ENCODE measurements around the gene ATP2B2.

Gene ATP2B2

DNA sequence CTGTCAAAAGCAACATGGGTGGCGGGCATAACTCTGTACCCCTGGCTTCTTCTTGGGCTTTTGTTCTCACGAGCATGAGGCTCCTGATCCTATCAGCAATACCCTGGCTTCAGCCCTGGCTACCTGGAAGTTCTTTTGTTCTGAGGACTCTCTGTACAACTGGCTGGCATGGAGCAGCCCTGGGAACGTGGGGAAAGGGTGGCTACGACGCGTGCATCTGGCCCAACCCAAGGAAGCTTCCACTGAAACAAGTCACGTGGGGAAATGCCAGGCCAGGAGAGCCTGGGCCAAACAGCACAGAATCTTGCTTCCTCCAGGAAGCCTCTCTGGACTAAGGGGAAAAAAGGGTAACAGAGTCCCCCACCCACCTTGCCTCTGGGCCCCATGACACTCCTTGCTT lies 22.7 kb upstream of the ATP2B2 start:
- no peak for DNase-seq

DNA sequence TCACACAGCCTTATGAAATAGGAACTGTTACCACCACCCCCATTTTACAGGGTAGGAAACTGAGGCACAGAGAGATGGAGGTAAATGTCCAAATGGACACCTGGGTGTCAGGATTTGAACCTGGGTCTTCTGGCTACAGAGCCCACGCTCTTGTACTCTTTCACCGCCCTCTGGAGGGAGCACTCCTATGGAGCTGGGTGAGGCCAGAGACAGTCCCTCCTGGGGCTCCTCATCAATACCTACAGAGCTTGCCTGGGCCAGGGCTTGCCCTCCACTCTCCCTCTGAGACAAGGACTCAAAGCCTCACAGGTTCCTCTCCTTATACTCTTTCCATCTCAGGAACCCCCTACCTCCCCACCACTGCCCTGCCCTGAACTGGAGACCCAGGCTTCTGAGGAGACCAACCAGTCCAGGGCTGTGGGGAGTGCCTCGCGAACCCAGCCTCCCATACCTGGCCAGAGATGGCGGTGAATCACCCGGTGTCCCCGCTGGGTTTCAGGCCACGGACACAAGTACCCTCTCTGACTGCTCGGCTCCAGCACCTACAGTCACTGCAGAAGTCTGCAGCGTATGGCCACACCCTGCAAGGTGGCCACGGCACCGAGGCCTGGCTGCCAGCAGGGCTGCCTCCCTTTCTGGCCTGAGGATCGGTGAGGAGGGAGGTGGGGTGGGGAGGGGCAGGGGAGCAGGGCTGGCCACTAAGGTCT lies 22.1 kb upstream of the ATP2B2 start:
- DNase-seq, result no peak

DNA sequence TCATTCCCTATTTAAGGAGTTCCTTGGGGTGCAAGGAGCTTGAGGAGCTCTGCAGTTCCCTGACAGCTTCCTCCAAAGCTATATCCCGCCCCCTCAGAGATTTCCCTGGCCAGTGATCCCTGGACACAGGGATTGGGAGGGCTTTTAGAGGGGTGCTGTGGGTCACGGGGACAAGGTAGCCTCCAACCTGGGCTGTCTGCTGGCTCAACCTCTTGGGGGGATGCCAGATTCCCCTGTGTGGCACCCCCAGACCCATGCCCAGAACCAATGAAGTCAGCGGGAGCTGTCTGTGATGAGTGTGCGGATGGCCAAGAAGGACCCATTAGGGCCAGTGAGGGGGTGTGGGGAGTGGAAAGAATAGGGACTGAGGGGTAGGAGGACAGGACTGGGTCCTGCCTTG lies 21.0 kb upstream of the ATP2B2 start:
- DNase-seq, result no peak

GRCh38 chr3:10524799-10525301 lies 19.5 kb upstream of the ATP2B2 start:
- DNase-seq, result no peak

DNA sequence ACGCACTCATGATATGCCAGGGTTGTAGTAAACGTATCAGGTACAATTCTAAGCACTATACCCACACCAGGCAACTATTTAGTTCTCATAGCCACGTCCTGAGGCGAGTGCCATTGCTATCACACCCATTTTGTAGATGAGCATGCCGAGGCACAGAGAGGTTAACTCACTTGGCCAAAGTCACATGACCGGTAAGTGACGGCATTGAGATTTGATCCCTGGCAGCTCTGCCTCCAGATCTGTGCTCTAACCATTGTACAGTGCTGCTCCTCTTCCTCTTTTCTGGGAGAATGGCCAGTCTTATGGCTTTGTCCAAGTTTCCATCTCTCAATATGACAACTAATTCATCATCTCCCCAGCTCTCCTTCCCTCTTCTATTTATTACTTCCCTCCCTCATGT lies 18.9 kb upstream of the ATP2B2 start:
- DNase-seq, result no peak

DNA sequence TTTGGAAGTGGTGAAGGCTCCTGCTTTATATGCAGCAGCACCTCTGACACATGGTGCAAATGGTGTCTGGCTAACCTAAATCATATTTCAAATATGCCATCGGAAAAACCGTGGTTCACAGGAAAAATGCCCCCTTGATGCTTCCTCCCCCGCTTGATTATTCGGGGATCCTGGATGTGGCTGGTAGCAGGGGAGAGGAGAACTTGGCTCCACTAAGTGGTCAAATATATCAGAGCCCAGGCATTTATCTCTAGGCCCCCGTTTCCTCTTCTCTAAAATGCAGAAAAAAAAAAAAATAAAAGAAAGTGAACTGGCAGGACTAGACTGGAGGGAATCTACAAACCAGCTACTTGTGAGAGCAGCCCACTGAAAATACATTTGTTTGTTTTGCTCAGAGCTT lies 18.2 kb upstream of the ATP2B2 start:
- DNase-seq, result no peak

- no peak for DNase-seq
Measured at GRCh38 chr3:10522646-10523303, 17.4 kb upstream of the ATP2B2 start.

DNA sequence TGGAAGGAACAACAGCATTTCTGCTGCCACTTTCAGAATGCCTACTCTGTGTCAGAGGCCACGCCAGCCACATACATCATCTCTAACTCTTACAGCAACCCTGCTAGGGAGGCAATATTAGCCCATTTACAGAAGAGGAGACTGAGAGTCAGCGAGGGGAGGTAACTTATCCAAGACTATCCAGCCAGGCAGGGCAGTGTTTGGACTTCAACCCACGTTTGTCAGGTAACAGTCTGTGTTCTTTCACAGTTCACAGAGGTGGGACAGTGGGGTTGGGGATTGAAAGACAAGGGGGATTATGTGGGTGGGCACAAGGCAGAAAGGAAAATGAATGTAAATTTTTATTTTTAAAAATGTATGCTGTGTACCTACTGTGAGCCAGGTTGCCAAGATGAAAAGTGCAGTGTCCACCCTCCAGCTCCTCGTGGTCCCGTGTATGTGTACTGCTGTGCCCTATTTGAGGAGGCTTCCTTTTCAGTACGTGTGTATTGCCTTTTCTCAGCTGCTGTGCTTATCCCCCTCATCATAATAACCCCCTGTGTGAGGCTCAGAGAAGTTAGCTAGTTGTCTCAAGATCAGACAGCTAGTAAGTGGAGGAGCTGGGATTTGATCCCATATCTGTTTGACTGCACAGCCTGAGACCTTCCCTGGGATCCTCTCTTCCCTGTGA lies 16.5 kb upstream of the ATP2B2 start:
- DNase-seq, result no peak

DNA sequence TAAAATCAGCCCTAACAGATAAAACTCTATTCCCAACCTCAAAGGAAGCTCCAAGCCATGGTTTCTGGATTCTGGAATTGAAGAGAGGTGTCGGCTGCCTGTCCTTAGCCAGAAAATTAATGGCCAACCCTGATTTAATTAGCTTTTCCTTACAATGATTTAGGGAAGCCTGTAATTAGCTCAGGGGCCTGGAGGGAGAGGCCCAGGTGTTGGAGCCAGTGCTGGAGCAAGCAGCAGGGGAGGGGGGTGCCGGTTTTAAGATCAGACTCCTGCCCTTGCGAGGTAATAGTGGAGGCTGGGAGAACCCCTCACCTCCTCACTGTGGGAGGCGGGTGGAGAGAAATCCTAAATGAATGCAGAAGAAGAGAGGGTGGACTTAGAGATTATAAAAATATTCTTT lies 14.7 kb upstream of the ATP2B2 start:
- DNase-seq, result no peak

DNA sequence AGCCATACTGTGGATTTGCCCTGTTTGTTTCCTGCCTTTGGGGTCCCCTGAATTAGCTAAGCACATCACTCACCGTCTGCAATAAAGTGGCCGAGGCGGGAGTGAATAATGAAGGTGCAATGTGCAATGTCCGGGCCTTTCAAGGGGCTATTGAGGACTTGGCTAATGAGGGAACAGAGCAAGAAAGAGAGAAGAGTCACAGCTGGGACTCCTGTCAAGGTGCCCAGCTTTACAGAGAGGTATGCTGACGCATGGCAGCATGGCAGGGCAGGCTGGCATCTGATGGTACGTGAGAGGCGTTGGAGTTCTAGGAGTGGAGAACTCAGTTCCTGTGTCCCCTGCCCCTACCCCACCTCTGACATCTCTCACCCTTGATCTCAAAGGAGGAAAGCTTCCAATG lies 13.8 kb upstream of the ATP2B2 start:
- DNase-seq, result no peak

- no peak for DNase-seq
Measured at GRCh38 chr3:10518506-10519150, 13.2 kb upstream of the ATP2B2 start.

DNA sequence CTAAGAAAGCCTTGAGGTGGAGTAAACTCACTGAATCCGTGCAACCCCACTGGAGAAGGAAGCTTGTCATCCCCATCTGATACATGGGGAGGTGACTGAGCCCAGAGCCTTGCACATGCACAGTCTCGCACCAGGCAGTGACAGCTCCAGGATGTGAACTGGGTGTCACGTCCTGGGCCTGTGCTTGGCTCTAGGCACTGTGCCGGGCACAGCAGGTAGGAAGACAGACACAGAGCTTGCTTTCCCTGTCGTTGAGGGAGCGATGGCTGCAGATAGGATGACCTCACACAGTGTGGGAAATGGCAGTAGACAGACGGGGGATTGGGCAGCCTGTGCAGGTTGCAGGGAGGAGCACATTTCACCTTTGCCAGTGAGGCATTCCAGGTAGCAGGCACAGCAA lies 12.2 kb upstream of the ATP2B2 start:
- no peak for DNase-seq

- no peak for DNase-seq
Measured at GRCh38 chr3:10516544-10517452, 11.4 kb upstream of the ATP2B2 start.

DNA sequence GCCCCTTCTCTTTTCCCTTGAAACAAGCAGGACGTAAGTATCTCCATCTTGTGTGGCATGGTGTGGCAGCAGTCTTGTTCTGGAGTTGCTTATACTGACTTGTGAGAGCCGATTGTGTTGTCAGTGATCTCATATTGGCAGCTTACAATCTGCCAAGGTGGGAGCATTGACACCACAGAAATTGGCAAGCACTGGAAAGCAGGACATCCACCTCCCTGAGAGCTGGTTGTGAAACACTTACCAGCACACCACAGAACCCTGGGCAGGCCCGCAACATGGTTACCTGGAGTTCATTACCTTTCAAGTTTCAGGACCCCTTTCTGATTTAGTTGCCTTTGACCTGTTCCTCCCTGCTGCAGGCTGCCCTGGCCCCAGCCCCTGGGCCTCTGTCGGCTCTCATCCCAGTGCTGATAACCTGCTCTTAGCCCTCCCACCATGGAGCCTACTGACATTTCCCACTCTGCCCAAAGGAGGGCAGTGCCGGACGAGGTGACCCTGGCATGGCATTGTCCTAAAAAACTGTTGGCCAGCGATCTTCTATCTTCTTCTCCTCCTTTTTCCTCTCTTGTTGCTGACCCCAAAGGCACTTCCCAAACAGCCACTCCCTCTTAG lies 10.6 kb upstream of the ATP2B2 start:
- DNase-seq, result no peak

GRCh38 chr3:10515396-10515795 lies 10.0 kb upstream of the ATP2B2 start:
- no peak for DNase-seq

DNA sequence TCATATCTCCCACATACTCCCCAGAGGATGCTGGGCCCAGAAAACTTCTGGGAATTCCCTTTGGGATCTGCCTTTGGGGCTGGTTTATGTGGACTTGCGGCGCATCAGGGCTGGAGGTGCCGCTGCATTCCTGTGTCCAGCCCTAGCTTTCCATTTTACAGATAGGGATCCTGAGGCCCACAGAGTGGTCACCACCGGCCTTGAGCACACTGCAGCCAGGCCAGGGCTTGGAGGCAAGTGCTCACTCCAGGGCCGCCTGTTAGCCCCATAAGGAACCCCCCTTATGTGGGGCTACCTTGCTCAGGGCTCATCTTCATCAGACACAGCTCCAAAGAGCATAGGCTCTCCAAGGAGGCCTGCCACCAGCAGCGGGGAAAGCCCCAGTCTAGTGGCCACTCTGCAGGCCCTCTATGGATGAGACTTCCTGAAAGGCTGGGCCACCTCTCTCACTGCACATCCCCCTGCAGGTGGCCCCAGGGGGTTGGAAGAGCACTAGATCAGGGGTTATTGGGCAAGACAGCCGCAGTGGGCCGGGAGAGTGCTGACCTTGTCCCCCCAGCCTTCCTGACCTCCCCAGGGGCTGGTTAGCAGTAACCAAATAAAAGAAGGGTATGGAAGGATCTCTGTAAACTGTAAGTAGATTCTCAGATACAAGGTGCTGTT lies 9.2 kb upstream of the ATP2B2 start:
- no peak for DNase-seq

- no peak for DNase-seq
Measured at GRCh38 chr3:10513306-10513705, 7.9 kb upstream of the ATP2B2 start.

- no peak for DNase-seq
Measured at GRCh38 chr3:10512687-10513086, 7.3 kb upstream of the ATP2B2 start.

DNA sequence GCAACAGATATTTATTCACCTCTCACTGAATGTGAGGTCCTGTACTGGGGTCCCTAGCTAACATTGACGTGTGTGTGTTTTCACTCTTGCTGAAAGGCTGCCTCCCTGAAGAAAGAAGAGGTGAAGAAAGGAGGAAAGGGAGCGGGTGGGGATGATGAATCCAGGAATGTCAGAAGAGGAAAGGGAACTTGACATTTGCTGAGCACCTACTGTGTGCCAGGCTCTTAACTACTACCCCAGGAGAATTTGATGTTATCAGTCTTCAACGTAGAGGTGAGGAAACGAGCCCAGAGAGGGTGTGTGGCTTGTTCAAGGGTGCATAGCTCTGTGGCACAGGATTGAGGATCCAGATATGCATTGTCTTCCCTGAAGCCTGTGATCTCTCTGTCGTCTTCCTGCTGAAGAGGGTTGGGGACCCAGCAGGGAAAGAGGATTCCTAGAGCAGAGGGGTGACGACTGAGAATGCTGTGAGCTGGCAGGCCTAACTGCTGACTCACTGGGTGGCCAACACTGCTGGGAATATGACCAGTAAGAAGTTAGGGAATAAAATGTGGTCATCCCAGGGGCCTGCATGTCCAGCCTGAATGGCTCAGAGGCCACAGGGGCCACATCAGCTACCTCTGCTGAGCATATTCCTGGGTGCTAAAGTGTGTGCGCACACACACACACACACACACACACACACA lies 6.6 kb upstream of the ATP2B2 start:
- no peak for DNase-seq

DNA sequence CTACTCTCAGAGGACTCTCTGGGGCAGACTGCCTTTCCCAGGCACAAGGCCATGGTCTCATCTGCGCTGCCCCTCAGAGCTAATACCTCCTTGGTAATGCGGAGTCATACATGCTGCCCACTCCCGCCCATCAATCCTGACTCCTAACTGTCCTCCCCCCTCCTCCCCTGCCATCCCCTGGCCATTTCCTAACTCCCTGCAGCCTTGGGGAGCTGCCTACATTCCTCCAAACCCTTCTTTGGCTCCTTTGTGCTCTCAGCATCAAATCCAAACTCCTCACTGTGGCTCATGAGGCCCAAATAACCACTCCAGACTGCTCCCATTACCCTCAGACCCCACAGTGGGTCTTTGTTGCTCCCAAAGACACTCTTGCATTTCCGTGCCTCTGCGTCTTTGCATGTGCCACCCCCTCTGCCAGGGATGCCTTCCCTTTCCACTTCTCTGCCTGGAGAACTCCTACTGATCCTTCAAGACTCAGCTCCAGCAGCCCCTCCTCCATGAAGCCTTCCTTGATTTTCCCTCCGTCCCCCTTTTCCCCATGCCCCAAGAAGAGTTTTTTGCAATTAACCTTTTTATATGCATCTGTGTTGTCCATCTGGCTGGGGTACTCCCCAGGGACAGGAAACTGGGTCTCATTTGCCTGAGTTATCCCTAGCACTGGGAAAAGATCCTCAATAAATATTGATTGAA lies 5.5 kb upstream of the ATP2B2 start:
- no peak for DNase-seq
